Prostate gland (tissue), 2 donors: ENCODE data around the gene TBC1D2B.

Experiments used
- POLR2A ChIP-seq: fragments of 450-650 bp; IDR thresholded peaks from one replicate; pipeline ENCODE4 v1.6.1; 2016; ENCODE audit warnings: antibody characterized with exemption, mild to moderate bottlenecking
- POLR2AphosphoS5 ChIP-seq: sonication (generic); formaldehyde crosslinking; IDR thresholded peaks from one replicate; pipeline ENCODE4 v1.6.1; 2017; ENCODE audit warnings: antibody characterized with exemption
- TF ChIP-seq, protein P1 (sequence below), 4 experiments: fragments of 200-600 bp in 2 of 4; fragments of 450-650 bp in 2 of 4; sonication (generic) in 2 of 4; IDR thresholded peaks; 1 replicate in 3 of 4; 2 replicates in 1 of 4; pipeline ENCODE4 v1.5.1; 2016 to 2019; ENCODE audit warnings: antibody characterized with exemption in 4 of 4, mild to moderate bottlenecking in 2 of 4, moderate library complexity in 2 of 4

DNA sequence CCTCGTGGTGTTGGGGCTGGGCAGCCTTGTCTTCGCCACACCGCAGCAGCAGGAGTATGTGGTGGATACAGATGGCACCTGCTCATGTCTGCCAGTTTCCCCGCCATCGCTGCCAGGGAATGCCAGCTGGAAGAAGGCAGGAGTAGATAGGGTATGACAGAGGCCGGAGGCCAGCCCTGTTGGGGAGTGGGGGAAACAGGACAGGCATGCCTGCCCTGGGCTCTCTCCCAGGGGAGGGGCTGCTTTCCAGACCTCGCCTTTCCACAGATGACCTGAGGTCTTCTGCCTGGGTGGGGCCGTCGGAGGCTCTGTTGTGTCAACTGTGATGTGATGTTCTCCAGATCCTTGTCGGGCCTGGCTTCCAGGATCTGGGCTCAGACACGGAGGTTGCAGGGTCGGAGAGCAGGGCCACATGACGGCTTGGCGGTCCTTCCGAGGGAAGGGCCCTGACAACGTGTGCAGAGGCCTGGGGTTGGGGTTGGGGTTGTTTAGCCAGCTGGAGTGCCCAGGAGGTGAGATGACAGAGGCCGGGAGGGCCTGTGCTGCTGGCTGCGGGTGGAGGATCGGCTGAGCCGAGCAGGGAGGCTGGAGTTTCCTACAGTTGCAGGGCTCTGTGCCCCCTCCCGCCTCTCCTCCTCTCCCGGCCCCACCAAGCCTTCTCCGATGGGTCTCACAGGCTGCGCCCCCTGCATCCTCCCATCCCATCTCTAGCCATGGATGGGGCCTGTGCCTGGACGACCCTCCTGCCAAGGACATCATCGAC is 102.0 kb downstream of the TBC1D2B start:
- TF ChIP-seq, protein P1, sequence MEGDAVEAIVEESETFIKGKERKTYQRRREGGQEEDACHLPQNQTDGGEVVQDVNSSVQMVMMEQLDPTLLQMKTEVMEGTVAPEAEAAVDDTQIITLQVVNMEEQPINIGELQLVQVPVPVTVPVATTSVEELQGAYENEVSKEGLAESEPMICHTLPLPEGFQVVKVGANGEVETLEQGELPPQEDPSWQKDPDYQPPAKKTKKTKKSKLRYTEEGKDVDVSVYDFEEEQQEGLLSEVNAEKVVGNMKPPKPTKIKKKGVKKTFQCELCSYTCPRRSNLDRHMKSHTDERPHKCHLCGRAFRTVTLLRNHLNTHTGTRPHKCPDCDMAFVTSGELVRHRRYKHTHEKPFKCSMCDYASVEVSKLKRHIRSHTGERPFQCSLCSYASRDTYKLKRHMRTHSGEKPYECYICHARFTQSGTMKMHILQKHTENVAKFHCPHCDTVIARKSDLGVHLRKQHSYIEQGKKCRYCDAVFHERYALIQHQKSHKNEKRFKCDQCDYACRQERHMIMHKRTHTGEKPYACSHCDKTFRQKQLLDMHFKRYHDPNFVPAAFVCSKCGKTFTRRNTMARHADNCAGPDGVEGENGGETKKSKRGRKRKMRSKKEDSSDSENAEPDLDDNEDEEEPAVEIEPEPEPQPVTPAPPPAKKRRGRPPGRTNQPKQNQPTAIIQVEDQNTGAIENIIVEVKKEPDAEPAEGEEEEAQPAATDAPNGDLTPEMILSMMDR (IDR thresholded peaks at IDR 0.05), result no peak
- TF ChIP-seq POLR2AphosphoS5 (no peak), POLR2A (no peak)
